Measurements from ENCODE around the gene TOMM5. TPM values are rescaled to one million over a fixed set of nuclear protein-coding genes. Genes with fewer than 3 reads are reported as not detected.

Gene TOMM5
- total RNA-seq, 1 donor from 2014 or later = 201 TPM

GRCh38 chr9:37623267-37623666, 30.9 kb upstream of the TOMM5 start:
- H3K27me3 ChIP-seq = no peaks in the 10 kb centered on the region
- H3K36me3 Mint-ChIP-seq = no peaks in the 10 kb centered on the region
- peaks cover 3% of the 10 kb centered on the region for H3K27me3 Mint-ChIP-seq (ENCODE audit: insufficient read depth, low read depth)
- H3F3A ChIP-seq (ENCODE audit: low read depth) = peaks cover 7% of the 10 kb centered on the region
- H3K4me1 Mint-ChIP-seq = peaks cover 28% of the 10 kb centered on the region
- DNase-seq (ENCODE audit: low spot score) = no peak
- H3K9ac ChIP-seq = no peak overlapping the region
- H3K9me3 Mint-ChIP-seq = no peaks in the 10 kb centered on the region
- H3K4me3 Mint-ChIP-seq = no peak overlapping the region
- H3K4me2 ChIP-seq = no peak overlapping the region
- no peaks in the 10 kb centered on the region for H3K36me3 ChIP-seq
- no peak overlapping the region for H3K4me3 ChIP-seq
- H3K27ac ChIP-seq = no peak overlapping the region
- no peaks in the 10 kb centered on the region for H4K20me1 ChIP-seq (ENCODE audit: low read depth)
- H3K79me2 ChIP-seq (ENCODE audit: low read depth) = no peaks in the 10 kb centered on the region
- H3K27ac Mint-ChIP-seq = no peak overlapping the region
- TF ChIP-seq EZH2 (IDR thresholded peaks at IDR 0.05) (no peak), EZH2phosphoT487 (IDR thresholded peaks at IDR 0.05) (no peak)
- TF ChIP-seq, protein P1, sequence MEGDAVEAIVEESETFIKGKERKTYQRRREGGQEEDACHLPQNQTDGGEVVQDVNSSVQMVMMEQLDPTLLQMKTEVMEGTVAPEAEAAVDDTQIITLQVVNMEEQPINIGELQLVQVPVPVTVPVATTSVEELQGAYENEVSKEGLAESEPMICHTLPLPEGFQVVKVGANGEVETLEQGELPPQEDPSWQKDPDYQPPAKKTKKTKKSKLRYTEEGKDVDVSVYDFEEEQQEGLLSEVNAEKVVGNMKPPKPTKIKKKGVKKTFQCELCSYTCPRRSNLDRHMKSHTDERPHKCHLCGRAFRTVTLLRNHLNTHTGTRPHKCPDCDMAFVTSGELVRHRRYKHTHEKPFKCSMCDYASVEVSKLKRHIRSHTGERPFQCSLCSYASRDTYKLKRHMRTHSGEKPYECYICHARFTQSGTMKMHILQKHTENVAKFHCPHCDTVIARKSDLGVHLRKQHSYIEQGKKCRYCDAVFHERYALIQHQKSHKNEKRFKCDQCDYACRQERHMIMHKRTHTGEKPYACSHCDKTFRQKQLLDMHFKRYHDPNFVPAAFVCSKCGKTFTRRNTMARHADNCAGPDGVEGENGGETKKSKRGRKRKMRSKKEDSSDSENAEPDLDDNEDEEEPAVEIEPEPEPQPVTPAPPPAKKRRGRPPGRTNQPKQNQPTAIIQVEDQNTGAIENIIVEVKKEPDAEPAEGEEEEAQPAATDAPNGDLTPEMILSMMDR (IDR thresholded peaks at IDR 0.05) = no peak
- no peaks in the 10 kb centered on the region for H3K9me3 ChIP-seq (ENCODE audit: low read depth)
- no peak overlapping the region for H2AFZ ChIP-seq (replicated peaks)
- peaks cover 21% of the 10 kb centered on the region for H3K4me1 ChIP-seq

- H3K4me3 Mint-ChIP-seq = no peak overlapping the region
- H3K4me1 Mint-ChIP-seq = peaks cover 36% of the 10 kb centered on the region
- Histone ChIP-seq H3K4me3 (no peak overlapping the region), H4K20me1 (ENCODE audit: low read depth) (no peaks in the 10 kb centered on the region), H3F3A (ENCODE audit: low read depth) (peaks cover 14% of the 10 kb centered on the region), H2AFZ (replicated peaks) (no peak overlapping the region), H3K4me1 (peaks cover 27% of the 10 kb centered on the region), H3K36me3 (no peaks in the 10 kb centered on the region), H3K79me2 (ENCODE audit: low read depth) (no peaks in the 10 kb centered on the region), H3K27ac (no peak overlapping the region), H3K9me3 (ENCODE audit: low read depth) (no peaks in the 10 kb centered on the region), H3K27me3 (no peaks in the 10 kb centered on the region), H3K9ac (no peak overlapping the region), H3K4me2 (no peak overlapping the region)
- H3K9me3 Mint-ChIP-seq = no peaks in the 10 kb centered on the region
- H3K27ac Mint-ChIP-seq = no peak overlapping the region
- H3K36me3 Mint-ChIP-seq = no peaks in the 10 kb centered on the region
- no peak for TF ChIP-seq EZH2phosphoT487 (IDR thresholded peaks at IDR 0.05)
- TF ChIP-seq, protein P1 (IDR thresholded peaks at IDR 0.05) = no peak
- DNase-seq (ENCODE audit: low spot score) = no peak
- H3K27me3 Mint-ChIP-seq (ENCODE audit: insufficient read depth, low read depth) = peaks cover 3% of the 10 kb centered on the region
These were observed 30.1 kb upstream of the TOMM5 start for GRCh38 chr9:37622462-37622861.

- TF ChIP-seq EZH2 (IDR thresholded peaks at IDR 0.05) (no peak), EZH2phosphoT487 (IDR thresholded peaks at IDR 0.05) (no peak)
- TF ChIP-seq, protein P1 (IDR thresholded peaks at IDR 0.05) = no peak
- H3K79me2 ChIP-seq (ENCODE audit: low read depth) = no peaks in the 10 kb centered on the region
- H3K4me1 ChIP-seq = peaks cover 28% of the 10 kb centered on the region
- no peaks in the 10 kb centered on the region for H3K9me3 Mint-ChIP-seq
- H3K27ac ChIP-seq = no peak overlapping the region
- H3K27me3 ChIP-seq = no peaks in the 10 kb centered on the region
- no peak overlapping the region for H3K27ac Mint-ChIP-seq
- peaks cover 3% of the 10 kb centered on the region for H3K27me3 Mint-ChIP-seq (ENCODE audit: insufficient read depth, low read depth)
- H3K9me3 ChIP-seq (ENCODE audit: low read depth) = no peaks in the 10 kb centered on the region
- no peaks in the 10 kb centered on the region for H3K36me3 ChIP-seq
- H4K20me1 ChIP-seq (ENCODE audit: low read depth) = no peaks in the 10 kb centered on the region
- peaks cover 22% of the 10 kb centered on the region for H3F3A ChIP-seq (ENCODE audit: low read depth)
- H2AFZ ChIP-seq (replicated peaks) = peak overlapping the region; percentile 70
- DNase-seq (ENCODE audit: low spot score) = no peak
- H3K9ac ChIP-seq = no peak overlapping the region
- H3K36me3 Mint-ChIP-seq = no peaks in the 10 kb centered on the region
- H3K4me1 Mint-ChIP-seq = peaks cover 31% of the 10 kb centered on the region
- H3K4me2 ChIP-seq = no peak overlapping the region
- no peak overlapping the region for H3K4me3 Mint-ChIP-seq
- no peak overlapping the region for H3K4me3 ChIP-seq
These were observed 29.1 kb upstream of the TOMM5 start for GRCh38 chr9:37621273-37622121.

Data from neural progenitor cell (in vitro differentiated cells).